GM12878 (cell line): ENCODE results near the gene RUNDC1. TPM values are rescaled to one million over a fixed set of nuclear protein-coding genes. Genes with fewer than 3 reads are reported as not detected.

Experiments used
- ATAC-seq: fragments of 200-7000 bp; cut with Tn5 transposase; 3 replicates; pipeline ENCODE4 v1.9.1; 2020; ENCODE audit warnings: mild to moderate bottlenecking, moderate library complexity
- BruUV-seq: library from RNA; stranded (reverse); fragments of 400-500 nt; replicated peaks from 2 replicates; lab custom pipeline; 2021; lab: Mats Ljungman, UMichigan
- CTCF ChIA-PET: fragments of 300-600 bp; sonication (Branson Sonifier 250); formaldehyde crosslinking; extraction: SDS; loops from one replicate; lab custom pipeline; 2021; ENCODE audit warnings: inconsistent platforms; lab: Yijun Ruan, JAX
- POLR2A ChIA-PET: fragments of 350-600 bp; formaldehyde crosslinking; extraction: SDS; loops from one replicate; lab custom pipeline; 2021; ENCODE audit warnings: inconsistent platforms; lab: Charles Lee
- RAD21 ChIA-PET: fragments of 300-600 bp; sonication (Branson Sonifier 250); formaldehyde crosslinking; loops from one replicate; lab custom pipeline; 2023; ENCODE audit warnings: antibody characterized with exemption; ENCODE audit not compliant: unreplicated experiment; lab: Charles Lee
- SMC1A ChIA-PET: fragments of 300-600 bp; sonication (Branson Sonifier 250); formaldehyde crosslinking; loops from one replicate; lab custom pipeline; 2023; ENCODE audit not compliant: unreplicated experiment, uncharacterized antibody; lab: Charles Lee
- DNase-seq: peaks from one replicate; pipeline ENCODE4 v3.0.0-alpha.2; 2011; ENCODE audit warnings: low read depth, low spot score
- FAIRE-seq: peaks from 3 replicates; lab custom pipeline; 2011; peaks lifted over from hg19 to GRCh38; lab: Jason Lieb, UNC
- H2AFZ ChIP-seq: 2 replicates; pipeline ENCODE4 v1.6.0; 2011; ENCODE audit warnings: low read depth, low read length, control low read depth; ENCODE audit not compliant: control insufficient read depth
- H3K27ac ChIP-seq: 2 replicates; pipeline ENCODE4 v1.5.1; 2011; ENCODE audit warnings: control low read depth; ENCODE audit not compliant: control insufficient read depth, insufficient read depth
- H3K27me3 ChIP-seq, 2 experiments: replicated peaks in 1 of 2; 2 replicates each; pipeline versions ENCODE4 v1.6.0 to v1.6.1; 2011; ENCODE audit warnings: low read length in 1 of 2; ENCODE audit not compliant: control insufficient read depth in 2 of 2, insufficient read depth in 2 of 2
- H3K36me3 ChIP-seq, 2 experiments: 2 replicates each; pipeline ENCODE4 v1.5.1; 2011; ENCODE audit warnings: low read length in 1 of 2; ENCODE audit not compliant: control insufficient read depth in 2 of 2, insufficient read depth in 2 of 2
- H3K4me1 ChIP-seq: 2 replicates; pipeline ENCODE4 v1.6.1; 2011; ENCODE audit warnings: mild to moderate bottlenecking, low read length, moderate library complexity, mixed read lengths; ENCODE audit not compliant: control insufficient read depth, insufficient read depth
- H3K4me2 ChIP-seq: 2 replicates; pipeline ENCODE4 v1.6.0; 2011; ENCODE audit warnings: control low read depth; ENCODE audit not compliant: control insufficient read depth, insufficient read depth
- H3K4me3 ChIP-seq: fragments of 200-600 bp; sonication (generic); 2 replicates; pipeline ENCODE4 v1.5.1; 2016
- H3K79me2 ChIP-seq: 2 replicates; pipeline ENCODE4 v1.6.0; 2011; ENCODE audit warnings: low read length; ENCODE audit not compliant: control insufficient read depth, insufficient read depth
- H3K9ac ChIP-seq: 2 replicates; pipeline ENCODE4 v1.8.0; 2011; ENCODE audit warnings: low read length, control low read depth, mixed read lengths; ENCODE audit not compliant: control insufficient read depth, insufficient read depth
- H3K9me3 ChIP-seq: replicated peaks from 3 replicates; pipeline ENCODE4 v1.5.1; 2011; ENCODE audit warnings: mild to moderate bottlenecking, low read length; ENCODE audit not compliant: control insufficient read depth, insufficient read depth
- H4K20me1 ChIP-seq: 2 replicates; pipeline ENCODE4 v1.6.0; 2011; ENCODE audit not compliant: control insufficient read depth, insufficient read depth
- ASH2L ChIP-seq: fragments of 300-600, 200-600 bp; sonication (generic); IDR thresholded peaks from 2 replicates; pipeline ENCODE4 v1.6.1; 2017; ENCODE audit warnings: low read depth, mild to moderate bottlenecking, borderline replicate concordance
- BHLHE40 ChIP-seq, 2 experiments: fragments of 450-650 bp in 1 of 2; IDR thresholded peaks; 2 replicates each; pipeline ENCODE4 v1.6.1; 2011 to 2017; ENCODE audit warnings: low read depth in 2 of 2, borderline replicate concordance in 1 of 2, improper control_type of control experiment in 1 of 2, low read length in 1 of 2, mild to moderate bottlenecking in 1 of 2
- E2F4 ChIP-seq: IDR thresholded peaks from 2 replicates; pipeline ENCODE4 v1.6.1; 2012; ENCODE audit warnings: low read depth, low read length, improper control_type of control experiment
- EGR1 ChIP-seq, 2 experiments: IDR thresholded peaks; 1 replicate in 1 of 2; 2 replicates in 1 of 2; pipeline ENCODE4 v1.6.1; 2011 to 2012; ENCODE audit warnings: low read depth in 2 of 2, low read length in 2 of 2, borderline replicate concordance in 1 of 2, mild to moderate bottlenecking in 1 of 2, moderate library complexity in 1 of 2
- EZH2 ChIP-seq: IDR thresholded peaks from 2 replicates; pipeline ENCODE4 v1.6.1; 2012; ENCODE audit warnings: low read depth, mild to moderate bottlenecking, control low read depth, inconsistent platforms, low read length, borderline replicate concordance; ENCODE audit not compliant: control insufficient read depth
- IKZF1 ChIP-seq: fragments of 450-650 bp; conservative IDR thresholded peaks from 2 replicates; pipeline ENCODE4 v1.6.1; 2017; ENCODE audit warnings: antibody characterized with exemption, mild to moderate bottlenecking
- JUND ChIP-seq: IDR thresholded peaks from 2 replicates; pipeline ENCODE4 v1.6.1; 2012; ENCODE audit warnings: low read depth, mild to moderate bottlenecking, low read length, improper control_type of control experiment, moderate library complexity
- NFYB ChIP-seq: IDR thresholded peaks from 2 replicates; pipeline ENCODE4 v1.6.1; 2011; ENCODE audit warnings: low read depth, mild to moderate bottlenecking, low read length, improper control_type of control experiment, moderate library complexity; ENCODE audit not compliant: insufficient read depth
- NR2C1 ChIP-seq: fragments of 450-650 bp; IDR thresholded peaks from 2 replicates; pipeline ENCODE4 v1.6.1; 2017; ENCODE audit warnings: antibody characterized with exemption, mild to moderate bottlenecking, moderate library complexity
- NR2C2 ChIP-seq: IDR thresholded peaks from 2 replicates; pipeline ENCODE4 v1.6.1; 2011; ENCODE audit warnings: borderline replicate concordance, low read depth; ENCODE audit not compliant: control insufficient read depth, insufficient read length
- NR2F1 ChIP-seq: fragments of 450-650 bp; conservative IDR thresholded peaks from 2 replicates; pipeline ENCODE4 v1.6.1; 2017; ENCODE audit warnings: mild to moderate bottlenecking
- NRF1 ChIP-seq: conservative IDR thresholded peaks from 2 replicates; pipeline ENCODE4 v1.6.1; 2011; ENCODE audit warnings: mild to moderate bottlenecking, low read depth, low read length, improper control_type of control experiment
- POU2F2 ChIP-seq: IDR thresholded peaks from 3 replicates; pipeline ENCODE4 v1.6.1; 2011; ENCODE audit warnings: low read depth, mild to moderate bottlenecking, low read length, borderline replicate concordance
- RELB ChIP-seq: fragments of 450-650 bp; IDR thresholded peaks from 2 replicates; pipeline ENCODE4 v1.6.1; 2017; ENCODE audit warnings: low read depth, mild to moderate bottlenecking, moderate library complexity
- SKIL ChIP-seq: fragments of 450-650 bp; IDR thresholded peaks from 2 replicates; pipeline ENCODE4 v1.6.1; 2017; ENCODE audit warnings: mild to moderate bottlenecking, low read depth, inconsistent platforms; ENCODE audit not compliant: poor library complexity, severe bottlenecking
- SUPT20H ChIP-seq: IDR thresholded peaks from 2 replicates; pipeline ENCODE4 v1.6.1; 2011; ENCODE audit warnings: low read depth, mild to moderate bottlenecking, low read length, moderate library complexity, borderline replicate concordance; ENCODE audit not compliant: control insufficient read depth
- TBL1XR1 ChIP-seq: IDR thresholded peaks from 2 replicates; pipeline ENCODE4 v1.6.1; 2012; ENCODE audit warnings: low read depth, low read length, improper control_type of control experiment
- ZSCAN29 ChIP-seq: fragments of 450-650 bp; IDR thresholded peaks from 2 replicates; pipeline ENCODE4 v1.6.1; 2017; ENCODE audit warnings: mild to moderate bottlenecking, moderate library complexity
- WGBS: methylation state at CpG from one replicate; pipeline ENCODE4 v1.1.6; 2016; ENCODE audit warnings: low lambda C conversion rate; ENCODE audit not compliant: insufficient replicate concordance, insufficient coverage; ENCODE audit errors: missing lambda C conversion rate; 5-methylcytosine and 5-hydroxymethylcytosine counted together
- in situ Hi-C: fragments of 300-500 bp; cut with MboI; formaldehyde crosslinking; loops from 9 replicates; pipeline ENCODE4 v1.14.3; 2018; ENCODE audit warnings: mixed read lengths
- intact Hi-C: fragments of 100-400 bp; cut with micrococcal nuclease; formaldehyde crosslinking; loops from one replicate; pipeline ENCODE4 v1.14.2; 2022; ENCODE audit not compliant: unreplicated experiment
- polyA plus RNA-seq, 11 experiments: library from polyadenylated mRNA; depleted of rRNA in 4 of 11; unstranded in 6 of 11; stranded (reverse) in 5 of 11; fragments of >200 nt; fragmentation: Nextera tagmentation in 4 of 11; fragmentation: Illumina TruSeq in 1 of 11; extraction: Ambion mirVana in 4 of 11; extraction: Trizol in 1 of 11; gene quantifications; 1 replicate in 1 of 11; 2 replicates in 10 of 11; pipeline versions ENCODE4 v1.2.1 to v1.2.3, GENCODE V29; 2011 to 2016; ENCODE audit warnings: inconsistent platforms in 2 of 11, missing spikeins in 2 of 11, low read depth in 1 of 11
- total RNA-seq, 4 experiments: library from RNA; depleted of rRNA in 3 of 4; stranded (reverse); fragments of >200 nt in 3 of 4; fragmentation: Illumina TruSeq in 1 of 4; extraction: Trizol in 1 of 4; gene quantifications; 2 replicates each; pipeline versions ENCODE4 v1.2.1 to v1.2.3, GENCODE V29; 2013 to 2021

RUNDC1 gene
- total and polyA plus RNA-seq, 10 of the 15 experiments (the other 5 are each of a cell fraction or from before 2014, with no cell fraction given) = 2.9 to 15.6 (median 8.2) TPM

GRCh38 chr17:43011728-43012472 is 31.5 kb downstream of the RUNDC1 start:
- in situ Hi-C loops = loop anchor here (5.0 kb wide), 1 partner anchor 325 kb away; no protein-coding TSS in a partner anchor
- CTCF ChIA-PET = interaction anchor here (1.7 kb wide), 2 partner anchors 12 to 14 kb away, joined by 4 to 5 read pairs; partner anchors contain the start of gene RPL27
- FAIRE-seq = no peak
- Histone ChIP-seq H2AFZ (no peak overlapping the region), H3K79me2 (peaks cover 25% of the 10 kb centered on the region)
- RAD21 ChIA-PET = no interaction called here
- TF ChIP-seq IKZF1 (no peak), TBL1XR1 (no peak), JUND (no peak), POU2F2 (no peak), RELB (no peak), EZH2 (no peak), NRF1 (no peak), NR2F1 (no peak), NR2C2 (no peak), NR2C1 (no peak), SUPT20H (no peak), BHLHE40 (IDR thresholded peaks at IDR 0.05; ENCODE audit: borderline replicate concordance in 1 of 2, low read depth in 2 of 2, low read length in 1 of 2) (no peak), ZSCAN29 (no peak), EGR1 (IDR thresholded peaks at IDR 0.05; ENCODE audit: borderline replicate concordance in 1 of 2, low read depth in 2 of 2, low read length in 2 of 2) (no peak), NFYB (no peak), ASH2L (no peak), SKIL (no peak), E2F4 (no peak)
- TF ChIP-seq, all 136 proteins: peak for 0
- Histone ChIP-seq H3K9me3 (no peaks in the 10 kb centered on the region), H3K4me1 (peaks cover 6% of the 10 kb centered on the region), H3K9ac (no peak overlapping the region), H3K36me3 (peaks cover 8 to 21% of the 10 kb centered on the region in 2 experiments), H3K4me3 (no peak overlapping the region), H3K27ac (no peak overlapping the region), H3K27me3 (no peaks in the 10 kb centered on the region), H3K4me2 (no peak overlapping the region), H4K20me1 (no peaks in the 10 kb centered on the region)
- no TSS peak for BruUV-seq
- no peak for DNase-seq
- intact Hi-C loops = no loop called here
- SMC1A ChIA-PET = no interaction called here
- WGBS = 90% methylated on average over 15 of the region's 15 CpGs
- POLR2A ChIA-PET = interaction anchor here (0.5 to 0.7 kb wide), 2 partner anchors 11 to 13 kb away, joined by 3 to 5 read pairs; partner anchors contain the start of gene VAT1
- ATAC-seq = no peak
